ENCODE data around the gene ZNF525.
"Not testable (repeated sequence)": the region's sequence is repeated elsewhere in the genome, so short reads cannot be mapped to it uniquely, and the experiment has no call there.

The ZNF525 gene

GRCh38 chr19:53423074-53423473, 57.6 kb downstream of the ZNF525 start:
- not testable (repeated sequence) for H3K4me3 Mint-ChIP-seq, H3K9me3 Mint-ChIP-seq

GRCh38 chr19:53423680-53424079, 58.2 kb downstream of the ZNF525 start:
- H3K27me3 Mint-ChIP-seq (ENCODE audit: low read depth); H3K4me3 Mint-ChIP-seq; H3K36me3 Mint-ChIP-seq (ENCODE audit: low read depth); H3K9me3 Mint-ChIP-seq; H3K4me1 Mint-ChIP-seq (ENCODE audit: low read depth); DNase-seq (ENCODE audit: low spot score); H3K27ac Mint-ChIP-seq: not testable (repeated sequence)

More at GRCh38 chr19:53423074-53423473, 57.6 kb downstream of the ZNF525 start:
- H3K36me3 Mint-ChIP-seq (ENCODE audit: low read depth); H3K27ac Mint-ChIP-seq; H3K4me1 Mint-ChIP-seq (ENCODE audit: low read depth); H3K27me3 Mint-ChIP-seq (ENCODE audit: low read depth); DNase-seq (ENCODE audit: low spot score): not testable (repeated sequence)

DNA sequence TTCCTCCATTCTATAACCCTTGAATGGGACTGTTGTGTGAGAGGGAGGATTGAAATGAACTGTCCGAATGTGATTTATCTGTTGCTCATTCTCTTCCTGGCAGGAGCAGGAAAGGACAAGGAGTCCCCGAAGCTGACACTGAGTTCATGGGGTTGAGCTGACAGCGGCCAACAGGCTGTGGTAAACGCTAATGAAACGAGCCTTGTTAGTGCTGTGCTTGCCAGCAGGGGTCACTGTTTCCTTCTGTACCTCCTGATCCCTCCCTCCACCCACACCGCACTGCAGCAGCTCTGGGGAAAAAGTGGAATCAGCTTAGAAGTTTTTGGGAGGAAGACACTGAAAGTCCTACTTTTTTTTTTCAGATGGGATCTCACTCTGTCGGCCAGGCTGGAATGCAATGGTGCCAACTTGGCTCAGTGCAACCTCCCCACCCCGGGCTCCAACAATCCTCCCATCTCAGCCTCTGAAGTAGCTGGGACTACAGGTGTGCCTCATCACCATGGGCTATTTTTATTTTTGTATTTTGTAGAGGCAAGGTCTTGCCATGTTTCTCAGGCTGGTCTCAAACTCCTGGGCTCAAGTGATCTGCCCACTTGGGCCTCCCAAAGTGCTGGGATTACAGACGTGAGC, 59.6 kb downstream of the ZNF525 start:
- H3K4me1 Mint-ChIP-seq (ENCODE audit: low read depth): no peaks in the 10 kb centered on the region
- H3K27ac Mint-ChIP-seq: no peak overlapping the region
- peak; percentile 34 for DNase-seq (ENCODE audit: low spot score)
- H3K4me3 Mint-ChIP-seq: no peak overlapping the region
- H3K9me3 Mint-ChIP-seq: no peaks in the 10 kb centered on the region
- no peaks in the 10 kb centered on the region for H3K27me3 Mint-ChIP-seq (ENCODE audit: low read depth)
- H3K36me3 Mint-ChIP-seq (ENCODE audit: low read depth): no peaks in the 10 kb centered on the region

- H3K9me3 Mint-ChIP-seq: peaks cover 18% of the 10 kb centered on the region
- H3K4me3 Mint-ChIP-seq: peak within 1 kb of the TSS; percentile 97
- no peaks in the 10 kb centered on the region for H3K27me3 Mint-ChIP-seq (ENCODE audit: low read depth)
- peak; percentile 95 for DNase-seq (ENCODE audit: low spot score)
- peaks cover 15% of the 10 kb centered on the region for H3K4me1 Mint-ChIP-seq (ENCODE audit: low read depth)
- H3K27ac Mint-ChIP-seq: peak within 1 kb of the TSS; percentile 94
- H3K36me3 Mint-ChIP-seq (ENCODE audit: low read depth): peaks cover 42% of the 10 kb centered on the region
Measured at GRCh38 chr19:53431399-53432087, 66.0 kb downstream of the ZNF525 start, which contains the start of gene ZNF761. ZNF761 (plus strand) TSS chr19:53431984; CDS start chr19:53447269, 15,285 bp downstream.

GRCh38 chr19:53432088-53432661, 66.7 kb downstream of the ZNF525 start:
- H3K9me3 Mint-ChIP-seq: peaks cover 18% of the 10 kb centered on the region

More at GRCh38 chr19:53432088-53432661, 66.7 kb downstream of the ZNF525 start:
- no peaks in the 10 kb centered on the region for H3K27me3 Mint-ChIP-seq (ENCODE audit: low read depth)
- peaks cover 47% of the 10 kb centered on the region for H3K36me3 Mint-ChIP-seq (ENCODE audit: low read depth)
- DNase-seq (ENCODE audit: low spot score): no peak
- peak overlapping the region; percentile 94 for H3K27ac Mint-ChIP-seq
- peak overlapping the region; percentile 97 for H3K4me3 Mint-ChIP-seq
- peaks cover 15% of the 10 kb centered on the region for H3K4me1 Mint-ChIP-seq (ENCODE audit: low read depth)
